Measurements from ENCODE around the gene MDM1. TPM values are rescaled to one million over a fixed set of nuclear protein-coding genes. Genes with fewer than 3 reads are reported as not detected.

MDM1 gene
- total RNA-seq, 1 donor: 23.2 TPM

GRCh38 chr12:68317047-68317667 lies 15.0 kb downstream of the MDM1 start:
- no peak overlapping the region for H3K4me3 ChIP-seq (ENCODE audit: low read depth, low read length)
- peak; percentile 84 for DNase-seq (ENCODE audit: low read depth)
- TF ChIP-seq CTCF (IDR thresholded peaks at IDR 0.05; ENCODE audit: insufficient read depth, low read length): peak; percentile 54

GRCh38 chr12:68310370-68310769 lies 21.8 kb downstream of the MDM1 start:
- no peak overlapping the region for H3K4me3 ChIP-seq (ENCODE audit: low read depth, low read length)
- peak; percentile 68 for DNase-seq (ENCODE audit: low read depth)
- TF ChIP-seq CTCF (IDR thresholded peaks at IDR 0.05; ENCODE audit: insufficient read depth, low read length): no peak

- no peak overlapping the region for H3K4me3 ChIP-seq (ENCODE audit: low read depth, low read length)
- DNase-seq (ENCODE audit: low read depth): no peak
- no peak for TF ChIP-seq CTCF (IDR thresholded peaks at IDR 0.05; ENCODE audit: insufficient read depth, low read length)
These were observed 25.6 kb downstream of the MDM1 start for GRCh38 chr12:68306564-68306963.

- no peak for DNase-seq (ENCODE audit: low read depth)
- TF ChIP-seq CTCF (IDR thresholded peaks at IDR 0.05; ENCODE audit: insufficient read depth, low read length): no peak
- H3K4me3 ChIP-seq (ENCODE audit: low read depth, low read length): no peak overlapping the region
These were observed 26.9 kb downstream of the MDM1 start for GRCh38 chr12:68305278-68305677.

GRCh38 chr12:68304626-68305025 lies 27.5 kb downstream of the MDM1 start:
- no peak for DNase-seq (ENCODE audit: low read depth)
- no peak overlapping the region for H3K4me3 ChIP-seq (ENCODE audit: low read depth, low read length)
- no peak for TF ChIP-seq CTCF (IDR thresholded peaks at IDR 0.05; ENCODE audit: insufficient read depth, low read length)

- no peak for TF ChIP-seq CTCF (IDR thresholded peaks at IDR 0.05; ENCODE audit: insufficient read depth, low read length)
- no peak overlapping the region for H3K4me3 ChIP-seq (ENCODE audit: low read depth, low read length)
- DNase-seq (ENCODE audit: low read depth): peak; percentile 68
These were observed 28.3 kb downstream of the MDM1 start for GRCh38 chr12:68303850-68304249.

GRCh38 chr12:68297929-68298328 lies 34.2 kb downstream of the MDM1 start:
- H3K4me3 ChIP-seq (ENCODE audit: low read depth, low read length): no peak overlapping the region
- no peak for DNase-seq (ENCODE audit: low read depth)
- no peak for TF ChIP-seq CTCF (IDR thresholded peaks at IDR 0.05; ENCODE audit: insufficient read depth, low read length)

Data from fibroblast of the aortic adventitia (primary cell).